GM10266 (cell line): ENCODE measurements around the gene NAV2.
"Not testable (repeated sequence)": the region's sequence is repeated elsewhere in the genome, so short reads cannot be mapped to it uniquely, and the experiment has no call there.

Experiments used
- DNase-seq: peaks from one replicate; pipeline ENCODE4 v3.0.0; 2012; ENCODE audit errors: extremely low spot score
- CTCF ChIP-seq: IDR thresholded peaks from 2 replicates; pipeline ENCODE4 v1.5.1; 2012; ENCODE audit warnings: mild to moderate bottlenecking, low read depth; ENCODE audit not compliant: control insufficient read depth, insufficient read depth; ENCODE audit errors: missing control alignments

The NAV2 gene

GRCh38 chr11:20067665-20068064 is 355.0 kb downstream of the NAV2 start:
- no peak for DNase-seq
- no peak for TF ChIP-seq CTCF

DNA sequence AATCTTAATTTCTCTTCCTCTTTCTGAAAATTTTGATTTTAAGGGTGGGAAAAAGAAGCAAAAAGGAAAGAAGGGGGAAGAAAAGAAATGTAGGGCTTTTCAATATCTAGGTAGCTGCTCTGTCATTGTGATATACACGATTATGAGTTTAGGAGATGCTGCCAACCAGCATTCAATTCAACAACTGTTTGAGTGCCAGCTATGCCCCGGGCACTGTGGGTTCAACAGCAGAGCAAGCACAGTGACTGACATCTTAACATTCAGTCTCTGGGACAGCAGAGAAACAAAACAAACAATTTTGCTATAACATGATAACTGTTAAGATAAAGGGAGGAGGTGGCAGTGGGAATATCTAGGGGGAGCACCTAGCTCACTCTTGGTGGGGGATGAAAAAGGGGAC is 356.1 kb downstream of the NAV2 start:
- no peak for TF ChIP-seq CTCF
- no peak for DNase-seq

- TF ChIP-seq CTCF, result no peak
- no peak for DNase-seq
These were observed 357.8 kb downstream of the NAV2 start for GRCh38 chr11:20070459-20070858.

- no peak for DNase-seq
- TF ChIP-seq CTCF, result no peak
These were observed 363.0 kb downstream of the NAV2 start for GRCh38 chr11:20075627-20076026.

DNA sequence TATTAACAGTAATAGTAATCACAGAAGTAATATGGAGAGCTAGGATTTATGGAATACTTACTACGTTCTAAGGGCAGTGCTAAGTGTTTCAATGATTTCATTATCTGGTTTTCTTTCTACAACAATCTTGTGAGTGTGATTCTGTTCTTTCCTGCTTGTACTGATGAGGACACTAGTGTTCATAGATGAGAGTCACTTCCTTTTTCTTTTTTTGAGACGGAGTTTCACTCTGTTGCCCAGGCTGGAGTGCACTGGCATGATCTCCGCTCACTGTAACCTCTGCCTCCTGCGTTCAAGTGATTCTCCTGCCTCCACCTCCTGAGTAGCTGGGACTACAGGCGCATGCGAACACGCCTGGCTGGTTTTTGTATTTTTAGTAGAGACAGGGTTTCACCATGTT is 366.2 kb downstream of the NAV2 start:
- TF ChIP-seq CTCF, result no peak

GRCh38 chr11:20080032-20080685 is 367.5 kb downstream of the NAV2 start:
- no peak for TF ChIP-seq CTCF
- no peak for DNase-seq

More for the DNA sequence above, 366.2 kb downstream of the NAV2 start:
- DNase-seq, result no peak

GRCh38 chr11:20081336-20081735 is 368.7 kb downstream of the NAV2 start:
- DNase-seq, result no peak
- no peak for TF ChIP-seq CTCF

GRCh38 chr11:20083877-20084276 is 371.2 kb downstream of the NAV2 start:
- DNase-seq, result not testable (repeated sequence)
